Measurements from ENCODE around the gene THBS2. TPM values are rescaled to one million over a fixed set of nuclear protein-coding genes. Genes with fewer than 3 reads are reported as not detected.

The THBS2 gene
- total RNA-seq, 1 experiment from 2014 or later, result not detected

DNA sequence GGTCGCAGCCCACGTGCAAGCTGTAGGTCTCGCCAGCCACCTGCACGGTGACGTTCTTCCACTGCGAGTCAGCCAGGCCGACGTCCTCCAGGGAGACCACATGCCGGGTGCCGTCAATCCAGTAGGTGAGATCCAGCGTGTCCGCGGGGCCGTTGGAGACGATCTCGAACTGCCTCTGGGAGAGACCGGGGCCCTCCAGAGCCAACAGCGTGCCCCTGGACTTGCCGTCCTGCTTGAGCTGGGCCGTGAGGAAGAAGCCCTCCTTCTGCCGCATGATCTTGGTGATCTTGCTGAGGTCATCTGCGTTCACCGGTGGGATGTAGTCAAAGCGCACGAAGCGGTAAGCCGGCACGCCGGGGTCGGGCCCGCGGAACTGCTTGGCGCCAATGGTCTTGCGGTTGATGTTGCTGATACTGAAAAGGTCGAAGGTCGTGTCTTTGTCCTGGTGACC, 5.1 kb downstream of the THBS2 start:
- H3F3A ChIP-seq (ENCODE audit: insufficient read depth, low read depth), result no peaks in the 10 kb centered on the region
- H3K4me2 ChIP-seq, result no peak overlapping the region
- H3K4me1 ChIP-seq (replicated peaks; ENCODE audit: insufficient read depth), result no peaks in the 10 kb centered on the region
- no peaks in the 10 kb centered on the region for H3K36me3 ChIP-seq (ENCODE audit: low read depth)
- no peak for DNase-seq
- H2AFZ ChIP-seq, result no peak overlapping the region
- ChIA-PET CTCF (no interaction called here), POLR2A (ENCODE audit: unreplicated experiment) (no interaction called here)
- no peaks in the 10 kb centered on the region for H3K79me2 ChIP-seq (ENCODE audit: low read depth)
- intact Hi-C loops (cut with micrococcal nuclease; ENCODE audit: unreplicated experiment), result no loop called here
- no peak overlapping the region for H3K4me3 ChIP-seq
- peaks cover 57% of the 10 kb centered on the region for H3K27me3 ChIP-seq (ENCODE audit: insufficient read depth, low read depth)
- BruUV-seq (replicated peaks), result no TSS peak
- no peaks in the 10 kb centered on the region for H3K9me3 ChIP-seq (ENCODE audit: insufficient read depth, low read depth)
- TF ChIP-seq, protein P1, sequence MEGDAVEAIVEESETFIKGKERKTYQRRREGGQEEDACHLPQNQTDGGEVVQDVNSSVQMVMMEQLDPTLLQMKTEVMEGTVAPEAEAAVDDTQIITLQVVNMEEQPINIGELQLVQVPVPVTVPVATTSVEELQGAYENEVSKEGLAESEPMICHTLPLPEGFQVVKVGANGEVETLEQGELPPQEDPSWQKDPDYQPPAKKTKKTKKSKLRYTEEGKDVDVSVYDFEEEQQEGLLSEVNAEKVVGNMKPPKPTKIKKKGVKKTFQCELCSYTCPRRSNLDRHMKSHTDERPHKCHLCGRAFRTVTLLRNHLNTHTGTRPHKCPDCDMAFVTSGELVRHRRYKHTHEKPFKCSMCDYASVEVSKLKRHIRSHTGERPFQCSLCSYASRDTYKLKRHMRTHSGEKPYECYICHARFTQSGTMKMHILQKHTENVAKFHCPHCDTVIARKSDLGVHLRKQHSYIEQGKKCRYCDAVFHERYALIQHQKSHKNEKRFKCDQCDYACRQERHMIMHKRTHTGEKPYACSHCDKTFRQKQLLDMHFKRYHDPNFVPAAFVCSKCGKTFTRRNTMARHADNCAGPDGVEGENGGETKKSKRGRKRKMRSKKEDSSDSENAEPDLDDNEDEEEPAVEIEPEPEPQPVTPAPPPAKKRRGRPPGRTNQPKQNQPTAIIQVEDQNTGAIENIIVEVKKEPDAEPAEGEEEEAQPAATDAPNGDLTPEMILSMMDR (conservative IDR thresholded peaks at IDR 0.05), result no peak
- no peak overlapping the region for H3K27ac ChIP-seq
- no peaks in the 10 kb centered on the region for H3K9me2 ChIP-seq (ENCODE audit: insufficient read depth)
- no peaks in the 10 kb centered on the region for H4K20me1 ChIP-seq (ENCODE audit: insufficient read depth)

DNA sequence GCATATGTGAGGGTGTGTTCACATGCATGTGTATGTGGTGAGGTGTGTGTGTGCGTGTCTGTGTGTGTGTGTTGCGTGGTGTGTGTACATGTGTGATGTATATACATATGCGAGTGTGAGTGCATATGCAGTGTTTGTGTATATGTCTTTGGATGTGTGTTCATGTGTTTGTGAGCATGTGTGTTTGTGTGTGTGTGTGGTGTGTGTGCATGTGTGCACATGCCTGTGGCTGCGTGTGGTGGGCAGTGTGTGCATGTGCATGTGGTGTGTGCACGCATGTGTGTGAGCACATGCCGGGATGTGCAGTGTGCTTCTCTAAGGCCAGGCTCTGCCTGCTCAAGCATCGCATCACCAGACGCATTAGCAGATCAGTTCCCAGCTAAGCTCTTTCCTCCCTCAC, 5.7 kb downstream of the THBS2 start:
- TF ChIP-seq, protein P1 (conservative IDR thresholded peaks at IDR 0.05), result no peak
- TF ChIP-seq EZH2 (IDR thresholded peaks at IDR 0.05; ENCODE audit: low read depth), result no peak
- no peaks in the 10 kb centered on the region for H4K20me1 ChIP-seq (ENCODE audit: insufficient read depth)
- intact Hi-C loops (cut with micrococcal nuclease; ENCODE audit: unreplicated experiment), result no loop called here
- no peak overlapping the region for H3K27ac ChIP-seq
- H3K9me2 ChIP-seq (ENCODE audit: insufficient read depth), result no peaks in the 10 kb centered on the region
- no peaks in the 10 kb centered on the region for H3K9me3 ChIP-seq (ENCODE audit: insufficient read depth, low read depth)
- no peaks in the 10 kb centered on the region for H3K36me3 ChIP-seq (ENCODE audit: low read depth)
- no peaks in the 10 kb centered on the region for H3K79me2 ChIP-seq (ENCODE audit: low read depth)
- no TSS peak for BruUV-seq (replicated peaks)
- no peaks in the 10 kb centered on the region for H3K4me1 ChIP-seq (replicated peaks; ENCODE audit: insufficient read depth)
- peaks cover 56% of the 10 kb centered on the region for H3K27me3 ChIP-seq (ENCODE audit: insufficient read depth, low read depth)
- ChIA-PET CTCF (no interaction called here), POLR2A (ENCODE audit: unreplicated experiment) (no interaction called here)
- H3K4me2 ChIP-seq, result no peak overlapping the region
- no peak overlapping the region for H2AFZ ChIP-seq
- no peaks in the 10 kb centered on the region for H3F3A ChIP-seq (ENCODE audit: insufficient read depth, low read depth)
- no peak for DNase-seq
- no peak overlapping the region for H3K4me3 ChIP-seq

- no peak overlapping the region for H2AFZ ChIP-seq
- no peaks in the 10 kb centered on the region for H3F3A ChIP-seq (ENCODE audit: insufficient read depth, low read depth)
- peaks cover 51% of the 10 kb centered on the region for H3K27me3 ChIP-seq (ENCODE audit: insufficient read depth, low read depth)
- no peaks in the 10 kb centered on the region for H3K9me3 ChIP-seq (ENCODE audit: insufficient read depth, low read depth)
- no peak overlapping the region for H3K4me2 ChIP-seq
- POLR2A ChIA-PET (ENCODE audit: unreplicated experiment), result no interaction called here
- no peak overlapping the region for H3K27ac ChIP-seq
- TF ChIP-seq EZH2 (IDR thresholded peaks at IDR 0.05; ENCODE audit: low read depth), result no peak
- TF ChIP-seq, protein P1 (conservative IDR thresholded peaks at IDR 0.05), result no peak
- no peaks in the 10 kb centered on the region for H3K79me2 ChIP-seq (ENCODE audit: low read depth)
- no TSS peak for BruUV-seq (replicated peaks)
- H3K9me2 ChIP-seq (ENCODE audit: insufficient read depth), result no peaks in the 10 kb centered on the region
- intact Hi-C loops (cut with micrococcal nuclease; ENCODE audit: unreplicated experiment), result no loop called here
- no peaks in the 10 kb centered on the region for H3K4me1 ChIP-seq (replicated peaks; ENCODE audit: insufficient read depth)
- no peak for DNase-seq
- H3K4me3 ChIP-seq, result no peak overlapping the region
- no peaks in the 10 kb centered on the region for H3K36me3 ChIP-seq (ENCODE audit: low read depth)
- H4K20me1 ChIP-seq (ENCODE audit: insufficient read depth), result no peaks in the 10 kb centered on the region
- CTCF ChIA-PET, result no interaction called here
Observed at GRCh38 chr6:169247419-169247818, 6.2 kb downstream of the THBS2 start.
